GM19455 (cell line): ENCODE data around the gene RPL13.
"Not testable (repeated sequence)": the region's sequence is repeated elsewhere in the genome, so short reads cannot be mapped to it uniquely, and the experiment has no call there.

Source experiments
- ATAC-seq: cut with Tn5 transposase; IDR thresholded peaks from one replicate; pipeline ENCODE4 v1.9.1; 2021; ENCODE audit not compliant: unreplicated experiment

Gene RPL13

DNA sequence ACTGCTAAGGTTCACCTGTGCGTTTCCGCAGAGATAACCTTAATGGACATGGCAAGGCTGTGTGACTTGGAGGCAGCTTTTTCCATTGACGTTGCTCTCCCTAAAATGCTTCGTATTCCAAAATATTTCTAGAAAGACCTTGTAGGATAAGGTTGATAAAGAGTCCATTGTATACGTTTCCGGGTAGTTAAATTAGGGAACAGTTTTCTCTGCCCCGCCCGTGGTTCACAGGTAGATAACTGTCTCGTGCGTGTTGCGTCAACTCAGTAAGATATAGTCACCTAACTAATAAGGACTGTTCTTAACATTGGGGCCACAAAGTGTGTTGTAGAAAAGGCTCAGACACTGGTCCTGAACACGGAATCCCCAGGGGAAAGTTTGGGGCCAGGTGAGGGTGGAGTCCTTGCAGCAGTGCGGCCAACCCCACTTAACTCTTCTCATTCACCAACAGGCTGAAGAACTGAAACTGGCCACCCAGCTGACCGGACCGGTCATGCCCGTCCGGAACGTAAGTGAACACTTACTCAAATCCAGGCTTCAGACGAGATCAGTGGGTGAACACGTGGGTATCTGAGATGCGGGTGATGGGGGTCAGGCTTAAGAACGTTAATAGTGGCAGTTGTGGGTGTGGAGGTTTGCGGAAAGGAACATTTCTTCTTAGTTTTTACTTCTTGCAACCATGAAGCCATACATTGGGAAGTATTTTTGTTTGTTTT is 1.6 kb downstream of the RPL13 start:
- ATAC-seq: no peak

DNA sequence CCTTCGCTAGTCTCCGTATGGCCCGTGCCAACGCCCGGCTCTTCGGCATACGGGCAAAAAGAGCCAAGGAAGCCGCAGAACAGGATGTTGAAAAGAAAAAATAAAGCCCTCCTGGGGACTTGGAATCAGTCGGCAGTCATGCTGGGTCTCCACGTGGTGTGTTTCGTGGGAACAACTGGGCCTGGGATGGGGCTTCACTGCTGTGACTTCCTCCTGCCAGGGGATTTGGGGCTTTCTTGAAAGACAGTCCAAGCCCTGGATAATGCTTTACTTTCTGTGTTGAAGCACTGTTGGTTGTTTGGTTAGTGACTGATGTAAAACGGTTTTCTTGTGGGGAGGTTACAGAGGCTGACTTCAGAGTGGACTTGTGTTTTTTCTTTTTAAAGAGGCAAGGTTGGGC is 2.5 kb downstream of the RPL13 start:
- ATAC-seq: no peak

DNA sequence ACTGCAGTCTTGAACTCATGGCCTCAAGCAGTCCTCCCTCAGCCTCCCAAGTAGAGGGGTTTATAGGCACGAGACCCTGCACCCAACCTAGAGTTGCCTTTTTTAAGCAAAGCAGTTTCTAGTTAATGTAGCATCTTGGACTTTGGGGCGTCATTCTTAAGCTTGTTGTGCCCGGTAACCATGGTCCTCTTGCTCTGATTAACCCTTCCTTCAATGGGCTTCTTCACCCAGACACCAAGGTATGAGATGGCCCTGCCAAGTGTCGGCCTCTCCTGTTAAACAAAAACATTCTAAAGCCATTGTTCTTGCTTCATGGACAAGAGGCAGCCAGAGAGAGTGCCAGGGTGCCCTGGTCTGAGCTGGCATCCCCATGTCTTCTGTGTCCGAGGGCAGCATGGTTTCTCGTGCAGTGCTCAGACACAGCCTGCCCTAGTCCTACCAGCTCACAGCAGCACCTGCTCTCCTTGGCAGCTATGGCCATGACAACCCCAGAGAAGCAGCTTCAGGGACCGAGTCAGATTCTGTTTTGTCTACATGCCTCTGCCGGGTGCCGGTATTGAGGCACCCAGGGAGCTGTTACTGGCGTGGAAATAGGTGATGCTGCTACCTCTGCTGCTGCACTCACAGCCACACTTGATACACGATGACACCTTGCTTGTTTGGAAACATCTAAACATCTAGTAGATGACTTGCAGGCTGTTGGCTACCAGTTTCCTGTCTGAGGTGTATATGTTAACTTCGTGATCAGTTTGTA is 3.3 kb downstream of the RPL13 start:
- no peak for ATAC-seq

DNA sequence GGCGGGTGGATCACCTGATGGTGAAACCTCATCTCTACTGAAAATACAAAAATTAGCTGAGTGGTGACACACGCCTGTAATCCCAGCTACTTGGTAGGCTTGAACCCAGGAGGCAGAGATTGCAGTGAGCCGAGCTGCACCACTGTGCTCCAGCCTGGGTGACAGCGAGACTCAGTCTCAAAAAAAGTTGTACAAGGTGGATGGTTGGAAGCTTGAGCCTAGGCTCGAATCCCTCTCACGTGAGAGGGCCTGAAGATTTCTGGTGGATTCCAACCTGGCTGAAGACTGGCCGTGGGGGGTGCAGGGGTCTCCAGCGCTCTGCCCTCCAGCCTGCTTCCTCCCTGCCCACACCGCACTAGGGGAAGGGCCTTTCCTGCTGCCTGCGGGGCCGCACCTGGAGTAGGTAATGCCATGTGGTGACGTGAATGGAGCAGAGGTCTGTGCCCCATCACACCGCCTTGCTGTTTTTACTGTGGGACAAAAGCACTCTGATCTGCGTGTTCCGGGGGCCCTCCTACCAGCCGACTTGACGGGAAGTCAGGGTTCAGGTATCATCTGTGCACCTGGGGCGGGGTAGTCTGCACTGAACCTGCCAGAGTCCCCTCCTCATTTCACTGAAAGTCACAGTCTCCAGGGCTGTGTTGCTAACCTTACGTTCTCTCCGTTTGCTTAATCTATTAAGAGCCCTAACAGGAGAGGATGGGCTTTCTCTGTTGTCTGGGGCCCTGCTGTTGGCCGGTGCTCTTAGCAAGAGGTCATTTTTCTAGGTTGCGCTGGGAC is 4.2 kb downstream of the RPL13 start:
- no peak for ATAC-seq

- ATAC-seq: no peak
Measured at GRCh38 chr16:89565256-89565505, 4.7 kb downstream of the RPL13 start.

DNA sequence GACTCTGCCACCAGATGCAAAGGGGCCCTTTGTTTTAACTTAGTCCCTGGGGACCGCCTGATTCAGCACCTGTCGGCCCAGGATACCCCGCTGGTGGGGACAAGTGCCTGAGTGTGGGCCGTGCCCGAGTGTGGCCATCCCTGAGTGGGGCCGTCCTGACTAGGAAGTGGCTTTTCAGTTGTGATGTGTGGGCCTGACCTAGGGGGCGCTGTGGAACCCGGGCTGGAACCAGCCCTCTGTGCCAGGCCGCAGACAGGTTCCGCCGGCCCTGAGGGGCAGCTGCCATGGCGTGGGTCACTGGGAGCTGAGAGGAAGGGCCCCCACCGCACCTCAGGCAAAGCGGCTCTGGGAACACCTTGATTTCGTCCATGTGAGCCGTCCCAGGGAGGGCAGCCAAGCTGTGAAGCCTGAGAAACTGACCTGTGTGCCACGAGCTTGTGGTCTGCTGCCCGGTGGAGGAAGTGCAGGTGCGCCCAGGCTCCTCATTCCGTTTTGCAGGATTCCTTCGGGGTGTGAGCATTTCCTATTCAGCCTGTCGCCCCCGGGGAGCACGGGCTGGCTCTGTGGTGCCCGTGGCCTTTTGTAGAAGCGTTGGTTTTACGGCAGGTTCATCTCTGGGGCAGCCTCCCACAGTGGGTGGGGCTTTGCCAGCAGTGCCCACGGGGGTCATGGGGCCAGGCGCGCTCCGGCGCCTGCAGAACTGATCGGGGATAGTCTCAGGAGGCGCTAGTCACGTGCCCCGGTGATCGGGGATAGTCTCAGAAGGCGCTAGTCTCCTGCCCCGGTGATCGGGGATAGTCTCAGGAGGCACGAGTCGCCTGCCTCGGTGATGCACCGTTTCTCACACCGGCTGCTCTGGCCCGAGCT is 5.3 kb downstream of the RPL13 start:
- no peak for ATAC-seq

DNA sequence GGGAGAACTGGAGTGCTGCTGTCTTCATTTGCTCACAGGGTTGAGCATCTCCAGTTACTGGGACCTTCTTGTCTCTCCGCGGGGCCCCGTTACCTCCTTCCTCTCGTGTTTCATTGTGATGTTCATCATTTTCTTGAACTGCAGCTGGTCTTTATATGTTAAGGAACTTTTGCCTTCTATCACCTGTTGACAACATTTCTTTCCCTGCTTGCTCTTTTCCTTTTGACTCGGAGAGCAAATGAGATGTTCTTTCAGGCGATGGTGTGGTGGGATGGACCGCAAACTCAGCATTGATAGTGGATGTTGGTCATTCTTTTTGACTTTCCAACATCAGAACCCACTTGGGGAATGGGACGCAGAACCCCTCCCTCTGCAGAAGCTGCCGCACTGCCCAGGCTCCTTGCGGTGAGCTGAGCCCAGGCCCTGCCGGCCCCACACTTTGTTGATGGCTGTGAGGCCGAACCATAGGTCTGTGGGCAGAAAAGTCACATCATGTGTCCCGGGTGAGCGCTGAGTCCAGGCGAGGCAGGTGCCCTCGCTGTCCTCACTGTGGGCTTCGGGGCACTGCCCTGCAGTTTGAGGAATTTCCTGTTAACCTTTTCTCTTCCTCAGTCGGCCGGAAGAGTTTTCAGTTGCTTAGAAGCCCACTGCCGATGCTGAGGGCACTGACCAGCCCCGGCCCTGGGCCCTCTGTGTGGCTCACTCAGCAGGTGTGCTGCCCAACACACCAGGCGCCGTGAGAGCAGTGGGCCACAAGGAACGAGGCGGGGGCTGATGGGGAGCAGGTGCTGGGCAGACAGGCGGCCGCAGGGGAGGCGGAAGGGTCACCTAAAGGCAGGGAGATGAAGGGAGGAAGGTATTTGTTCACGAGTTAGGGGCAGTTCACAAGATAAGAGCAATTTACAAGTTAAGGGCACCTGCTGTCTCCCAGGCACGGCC is 7.4 kb downstream of the RPL13 start:
- no peak for ATAC-seq

DNA sequence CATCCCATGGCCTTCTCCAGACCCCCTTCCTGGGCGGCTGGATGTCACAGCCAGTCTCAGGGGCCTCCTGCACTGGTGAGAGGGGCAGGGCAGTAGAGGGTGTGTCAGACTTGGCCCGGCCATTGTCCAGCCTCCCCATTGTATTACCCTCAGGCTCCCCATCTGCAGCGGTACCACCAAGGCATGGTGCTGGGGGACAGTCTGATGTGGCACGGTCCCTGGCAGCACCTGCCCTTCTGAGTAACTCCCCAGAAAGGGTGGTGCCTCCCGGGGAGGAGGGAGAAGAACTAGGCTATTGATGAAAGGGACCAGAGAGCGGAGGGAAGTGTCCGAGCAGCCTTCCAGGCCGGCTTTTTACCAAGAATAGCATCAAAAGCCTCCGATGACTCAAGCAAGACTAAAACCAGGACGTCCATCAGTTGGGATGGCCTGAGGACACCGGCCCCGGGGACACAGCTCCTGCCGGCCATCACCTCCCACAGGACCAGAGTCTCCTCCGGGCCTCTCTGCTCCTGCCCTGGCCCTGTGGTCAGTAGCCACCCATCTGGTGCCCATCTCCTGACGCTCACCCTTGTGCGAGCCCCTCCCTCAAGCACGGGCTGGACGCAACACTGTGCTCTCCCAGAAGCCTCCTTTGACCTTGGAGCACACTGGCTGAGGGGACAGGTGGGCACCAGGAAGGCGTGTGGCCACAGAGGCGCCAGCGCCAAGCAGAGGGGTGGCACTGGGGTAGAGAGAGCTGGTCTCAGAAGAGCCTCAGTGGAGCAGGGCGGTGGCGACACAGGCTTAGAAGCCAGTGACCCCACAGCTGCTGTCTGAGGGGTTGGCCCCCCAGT is 9.2 kb downstream of the RPL13 start:
- ATAC-seq: no peak

- ATAC-seq: no peak
Measured at GRCh38 chr16:89570342-89570923, 10.0 kb downstream of the RPL13 start.

DNA sequence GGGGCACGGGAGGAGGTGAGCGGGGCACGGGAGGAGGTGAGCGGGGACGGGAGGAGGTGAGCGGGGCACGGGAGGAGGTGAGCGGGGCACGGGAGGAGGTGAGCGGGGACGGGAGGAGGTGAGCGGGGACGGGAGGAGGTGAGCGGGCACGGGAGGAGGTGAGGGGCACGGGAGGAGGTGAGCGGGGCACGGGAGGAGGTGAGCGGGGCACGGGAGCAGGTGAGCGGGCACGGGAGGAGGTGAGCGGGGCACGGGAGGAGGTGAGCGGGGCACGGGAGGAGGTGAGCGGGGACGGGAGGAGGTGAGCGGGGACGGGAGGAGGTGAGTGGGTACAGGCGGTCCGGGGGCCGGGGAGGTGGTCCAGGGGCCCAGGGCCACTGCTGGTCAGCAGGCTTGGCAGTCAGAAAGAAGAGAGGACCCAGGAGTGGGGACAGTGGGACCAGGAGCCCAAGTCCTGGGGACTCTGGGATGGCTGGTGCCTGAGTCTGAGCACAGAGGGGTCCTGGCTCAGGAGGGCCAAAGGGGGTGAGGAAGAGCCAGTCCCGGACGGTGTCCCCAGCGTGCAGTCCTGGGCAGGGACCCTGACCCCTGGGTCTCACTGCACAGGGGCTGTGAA is 10.6 kb downstream of the RPL13 start:
- ATAC-seq: not testable (repeated sequence)

- ATAC-seq: no peak
Measured at GRCh38 chr16:89571636-89572035, 11.2 kb downstream of the RPL13 start.

- no peak for ATAC-seq
Measured at GRCh38 chr16:89572073-89572484, 11.6 kb downstream of the RPL13 start.

DNA sequence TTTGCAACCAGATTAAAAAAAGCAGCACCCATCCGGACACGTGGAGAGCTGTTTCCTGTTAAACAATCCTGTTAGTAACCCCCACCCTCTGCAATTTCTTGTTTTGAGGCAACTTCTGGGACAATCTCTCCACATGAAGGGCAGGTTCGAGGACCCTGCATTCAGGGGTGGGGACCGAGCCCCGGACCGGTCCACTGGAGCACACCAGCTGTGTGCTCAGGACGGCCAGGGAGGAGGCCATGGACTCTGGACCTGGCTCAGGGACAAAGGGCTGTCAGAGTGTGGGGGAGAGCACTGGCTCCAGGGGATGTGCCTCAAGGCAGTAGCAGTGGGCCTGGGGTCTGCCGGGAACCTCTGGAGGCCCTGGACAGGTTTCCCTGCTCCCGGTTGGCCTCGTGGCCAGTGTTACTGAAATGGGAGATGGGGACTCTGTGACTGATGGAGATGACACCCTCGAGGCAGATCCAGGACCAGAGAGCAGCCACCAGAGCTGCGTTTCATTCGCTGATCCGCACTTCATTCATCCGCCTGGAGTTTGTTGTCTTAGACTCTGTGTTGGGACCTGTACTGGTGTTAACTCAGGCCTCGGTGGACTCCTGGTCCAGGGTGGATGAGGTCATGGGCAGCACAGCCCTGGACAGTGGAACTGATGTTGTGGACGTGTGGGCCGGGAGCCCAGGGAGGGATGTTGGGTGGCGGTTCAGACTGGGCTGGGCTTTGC is 12.2 kb downstream of the RPL13 start:
- ATAC-seq: no peak

GRCh38 chr16:89573826-89574680 is 13.6 kb downstream of the RPL13 start:
- ATAC-seq: no peak

GRCh38 chr16:89574681-89575246 is 14.3 kb downstream of the RPL13 start:
- ATAC-seq: no peak
